H9 (cell line): ENCODE results near the gene ILF2. TPM values are rescaled to one million over a fixed set of nuclear protein-coding genes. Genes with fewer than 3 reads are reported as not detected.

Experiments used
- DNase-seq: peaks from one replicate; pipeline ENCODE4 v3.0.0-alpha.2; 2017
- H2AFZ ChIP-seq: one replicate; pipeline ENCODE4 v1.6.1; 2013; ENCODE audit warnings: mild to moderate bottlenecking, low read length, control low read depth, moderate library complexity
- H2AK5ac ChIP-seq: 2 replicates; pipeline ENCODE4 v1.6.1; 2013; ENCODE audit warnings: low read length, control low read depth, mixed read lengths; ENCODE audit not compliant: insufficient read length
- H2BK120ac ChIP-seq: one replicate; pipeline ENCODE4 v1.6.1; 2013; ENCODE audit warnings: low read depth, mild to moderate bottlenecking, low read length, control low read depth, inconsistent platforms; ENCODE audit not compliant: poor library complexity, severe bottlenecking
- H2BK12ac ChIP-seq: 2 replicates; pipeline ENCODE4 v1.6.1; 2013; ENCODE audit warnings: low read length, control low read depth, mixed read lengths, low read depth; ENCODE audit not compliant: insufficient read length
- H2BK15ac ChIP-seq: 2 replicates; pipeline ENCODE4 v1.6.1; 2013; ENCODE audit warnings: low read depth, low read length, control low read depth
- H2BK20ac ChIP-seq: one replicate; pipeline ENCODE4 v1.6.1; 2013; ENCODE audit warnings: low read depth, mild to moderate bottlenecking, low read length, control low read depth, inconsistent platforms; ENCODE audit not compliant: poor library complexity, severe bottlenecking
- H2BK5ac ChIP-seq: 2 replicates; pipeline ENCODE4 v1.6.1; 2013; ENCODE audit warnings: low read length, control low read depth, mixed read lengths; ENCODE audit not compliant: insufficient read length
- H3K14ac ChIP-seq: 2 replicates; pipeline ENCODE4 v1.6.1; 2013; ENCODE audit warnings: low read length, control low read depth; ENCODE audit not compliant: insufficient read depth
- H3K18ac ChIP-seq: 2 replicates; pipeline ENCODE4 v1.6.1; 2013; ENCODE audit warnings: low read depth, mild to moderate bottlenecking, mixed read lengths, low read length, control low read depth; ENCODE audit not compliant: insufficient read length
- H3K23ac ChIP-seq: 2 replicates; pipeline ENCODE4 v1.6.1; 2013; ENCODE audit warnings: low read length, control low read depth, mixed read lengths, low read depth; ENCODE audit not compliant: insufficient read length
- H3K23me2 ChIP-seq: 2 replicates; pipeline ENCODE4 v1.6.1; 2013; ENCODE audit warnings: low read depth, mild to moderate bottlenecking, mixed read lengths, low read length, control low read depth; ENCODE audit not compliant: insufficient read length, poor library complexity, severe bottlenecking
- H3K27ac ChIP-seq: 2 replicates; pipeline ENCODE4 v1.5.1; 2013; ENCODE audit warnings: low read length, control low read depth, mixed read lengths, low read depth; ENCODE audit not compliant: insufficient read length
- H3K27me3 ChIP-seq: 2 replicates; pipeline ENCODE4 v1.6.1; 2013; ENCODE audit warnings: low read length, control low read depth, inconsistent platforms; ENCODE audit not compliant: insufficient read depth
- H3K4ac ChIP-seq: 2 replicates; pipeline ENCODE4 v1.6.1; 2013; ENCODE audit warnings: low read depth, mild to moderate bottlenecking, control low read depth, inconsistent platforms, low read length, moderate library complexity
- H3K4me1 ChIP-seq: 2 replicates; pipeline ENCODE4 v1.6.1; 2013; ENCODE audit warnings: low read length, control low read depth, inconsistent platforms; ENCODE audit not compliant: insufficient read depth
- H3K4me2 ChIP-seq: 2 replicates; pipeline ENCODE4 v1.6.1; 2013; ENCODE audit warnings: low read length, control low read depth, mixed read lengths; ENCODE audit not compliant: insufficient read length, insufficient read depth
- H3K56ac ChIP-seq: 2 replicates; pipeline ENCODE4 v1.6.1; 2013; ENCODE audit warnings: low read depth, mild to moderate bottlenecking, mixed read lengths, low read length, control low read depth; ENCODE audit not compliant: insufficient read length
- H3K79me1 ChIP-seq: 2 replicates; pipeline ENCODE4 v1.6.1; 2013; ENCODE audit warnings: low read depth, mild to moderate bottlenecking, moderate library complexity, low read length, control low read depth, inconsistent platforms; ENCODE audit not compliant: insufficient read depth, poor library complexity, severe bottlenecking
- H3K79me2 ChIP-seq: 2 replicates; pipeline ENCODE4 v1.6.1; 2013; ENCODE audit warnings: low read length, control low read depth, inconsistent platforms; ENCODE audit not compliant: insufficient read depth
- H3K9ac ChIP-seq: 2 replicates; pipeline ENCODE4 v1.6.1; 2013; ENCODE audit warnings: low read length, control low read depth, mixed read lengths; ENCODE audit not compliant: insufficient read length; ENCODE audit errors: extremely low read depth
- H3K9me3 ChIP-seq: one replicate; pipeline ENCODE4 v1.6.1; 2013; ENCODE audit warnings: low read depth, low read length, inconsistent platforms; ENCODE audit not compliant: control insufficient read depth
- H3T11ph ChIP-seq: one replicate; pipeline ENCODE4 v1.6.1; 2013; ENCODE audit warnings: mild to moderate bottlenecking, low read length, control low read depth, inconsistent platforms
- H4K20me1 ChIP-seq: one replicate; pipeline ENCODE4 v1.6.1; 2013; ENCODE audit not compliant: control insufficient read depth, insufficient read length, insufficient read depth
- H4K5ac ChIP-seq: 2 replicates; pipeline ENCODE4 v1.6.1; 2013; ENCODE audit warnings: low read depth, mild to moderate bottlenecking, mixed read lengths, low read length, control low read depth; ENCODE audit not compliant: insufficient read length
- H4K8ac ChIP-seq: replicated peaks from 2 replicates; pipeline ENCODE4 v1.6.1; 2013; ENCODE audit warnings: low read length, control low read depth, mixed read lengths, low read depth; ENCODE audit not compliant: insufficient read length
- H4K91ac ChIP-seq: 2 replicates; pipeline ENCODE4 v1.6.1; 2013; ENCODE audit warnings: low read depth, mild to moderate bottlenecking, moderate library complexity, mixed read lengths, low read length, control low read depth; ENCODE audit not compliant: insufficient read length
- H3K27ac Mint-ChIP-seq, 3 experiments: 2 replicates in 2 of 3; 3 replicates in 1 of 3; pipeline ENCODE4 v1.8.0; 2020 to 2021; ENCODE audit warnings: mixed read lengths in 3 of 3, mild to moderate bottlenecking in 1 of 3, moderate library complexity in 1 of 3
- H3K27me3 Mint-ChIP-seq: 2 replicates; pipeline ENCODE4 v1.8.0; 2021; ENCODE audit warnings: low read depth, mild to moderate bottlenecking, moderate library complexity, mixed read lengths
- H3K36me3 Mint-ChIP-seq, 3 experiments: 2 replicates in 2 of 3; 3 replicates in 1 of 3; pipeline ENCODE4 v1.8.0; 2020 to 2021; ENCODE audit warnings: low read depth in 3 of 3, mixed read lengths in 3 of 3; ENCODE audit not compliant: insufficient read depth in 1 of 3
- H3K4me1 Mint-ChIP-seq, 2 experiments: 2 replicates each; pipeline ENCODE4 v1.8.0; 2020; ENCODE audit warnings: mixed read lengths in 2 of 2
- H3K4me3 Mint-ChIP-seq, 2 experiments: 2 replicates in 1 of 2; 3 replicates in 1 of 2; pipeline ENCODE4 v1.8.0; 2020 to 2021; ENCODE audit warnings: mild to moderate bottlenecking in 2 of 2, mixed read lengths in 2 of 2, moderate library complexity in 1 of 2
- H3K9me3 Mint-ChIP-seq, 2 experiments: 2 replicates in 1 of 2; 3 replicates in 1 of 2; pipeline ENCODE4 v1.8.0; 2020; ENCODE audit warnings: mild to moderate bottlenecking in 2 of 2, mixed read lengths in 2 of 2, moderate library complexity in 1 of 2
- CTCF ChIP-seq: fragments of 200-600 bp; sonication (generic); conservative IDR thresholded peaks from 3 replicates; pipeline ENCODE4 v1.8.0; 2021; ENCODE audit warnings: antibody characterized with exemption, mild to moderate bottlenecking
- WGBS: extraction: QIAGEN DNeasy Blood & Tissue Kit; methylation state at CpG from one replicate; pipeline ENCODE4 v1.1.7; 2013; ENCODE audit warnings: missing lambda C conversion rate, low lambda C conversion rate, mixed read lengths; ENCODE audit not compliant: insufficient read length; ENCODE audit errors: extremely low coverage; 5-methylcytosine and 5-hydroxymethylcytosine counted together
- total RNA-seq: library from RNA; stranded (reverse); gene quantifications from 2 replicates; pipeline ENCODE4 v1.2.1, GENCODE V29; 2021

ILF2 gene
- total RNA-seq, 1 experiment from 2014 or later: 357 TPM

- Histone ChIP-seq H2AK5ac (no peak overlapping the region), H3K4me2 (no peak overlapping the region), H4K8ac (no peak overlapping the region), H2BK120ac (no peak overlapping the region), H2BK12ac (no peak overlapping the region), H3K27ac (no peak overlapping the region), H3K4me1 (peaks cover 4% of the 10 kb centered on the region; the same call in 1 of the 2 replicates), H3K14ac (no peak overlapping the region), H3K27me3 (no peaks in the 10 kb centered on the region), H4K20me1 (no peaks in the 10 kb centered on the region), H4K91ac (no peak overlapping the region), H3K79me2 (no peaks in the 10 kb centered on the region), H3K18ac (no peak overlapping the region), H2BK20ac (no peak overlapping the region), H3K56ac (no peak overlapping the region), H3K23ac (no peak overlapping the region), H2AFZ (no peak overlapping the region), H3K9me3 (no peaks in the 10 kb centered on the region), H3K9ac (no peak overlapping the region), H3K23me2 (no peaks in the 10 kb centered on the region), H3K79me1 (no peaks in the 10 kb centered on the region), H2BK5ac (no peak overlapping the region), H2BK15ac (no peak overlapping the region), H3K4ac (no peak overlapping the region), H4K5ac (no peak overlapping the region), H3T11ph (no peak overlapping the region)
- peaks cover 22 to 39% of the 10 kb centered on the region in 2 experiments for H3K4me1 Mint-ChIP-seq
- H3K9me3 Mint-ChIP-seq: no peaks in the 10 kb centered on the region
- no peak for TF ChIP-seq CTCF
- H3K27me3 Mint-ChIP-seq: no peaks in the 10 kb centered on the region; the same call in 1 of the 2 replicates
- peak overlapping the region in 1 of 3 experiments; percentile 55; a peak in 1 of 7 replicates for H3K27ac Mint-ChIP-seq
- no CpG with 5 or more reads among the region's 5 CpGs for WGBS
- no peak overlapping the region for H3K4me3 Mint-ChIP-seq
- H3K36me3 Mint-ChIP-seq: peaks cover 5 to 17% (median 5%) of the 10 kb centered on the region in 3 experiments; a peak in 5 of 7 replicates
- no peak for DNase-seq
These were observed 53.9 kb downstream of the ILF2 start for GRCh38 chr1:153616917-153617311.
